H1 (cell line): ENCODE data around the gene TTC24. TPM values are rescaled to one million over a fixed set of nuclear protein-coding genes. Genes with fewer than 3 reads are reported as not detected.

Source experiments
- CTCF ChIA-PET: fragments of 300-600 bp; sonication (Branson Sonifier 250); formaldehyde crosslinking; loops from one replicate; lab custom pipeline; 2021; ENCODE audit not compliant: partially characterized antibody; lab: Charles Lee
- POLR2A ChIA-PET: fragments of 300-600 bp; sonication (Branson Sonifier 250); formaldehyde crosslinking; loops from one replicate; lab custom pipeline; 2021; ENCODE audit warnings: inconsistent platforms; ENCODE audit not compliant: partially characterized antibody; lab: Charles Lee
- DNase-seq, 2 experiments: peaks; one replicate each; pipeline versions ENCODE4 v3.0.0 to v3.0.0-alpha.2; 2010 to 2022; ENCODE audit warnings: low spot score in 2 of 2, low read depth in 1 of 2, mixed read lengths in 1 of 2
- FAIRE-seq: peaks from 2 replicates; lab custom pipeline; 2011; peaks lifted over from hg19 to GRCh38; lab: Jason Lieb, UNC
- H2AFZ ChIP-seq: 2 replicates; pipeline ENCODE4 v1.8.1; 2012; ENCODE audit warnings: low read length, inconsistent platforms
- H2AK5ac ChIP-seq: 2 replicates; pipeline ENCODE4 v1.6.1; 2013; ENCODE audit warnings: low read depth, low read length
- H2BK120ac ChIP-seq: replicated peaks from 2 replicates; pipeline ENCODE3; 2013; ENCODE audit warnings: low read depth, low read length, inconsistent platforms
- H2BK12ac ChIP-seq: 2 replicates; pipeline ENCODE4 v1.6.1; 2013; ENCODE audit warnings: low read depth, low read length
- H2BK15ac ChIP-seq: 2 replicates; pipeline ENCODE4 v1.6.1; 2013; ENCODE audit warnings: low read length
- H2BK20ac ChIP-seq: 2 replicates; pipeline ENCODE4 v1.6.1; 2013; ENCODE audit warnings: low read length
- H2BK5ac ChIP-seq: 2 replicates; pipeline ENCODE4 v1.6.1; 2013; ENCODE audit warnings: low read depth, low read length
- H3K14ac ChIP-seq: 2 replicates; pipeline ENCODE4 v1.6.1; 2013; ENCODE audit warnings: inconsistent platforms; ENCODE audit not compliant: insufficient read length
- H3K18ac ChIP-seq: 2 replicates; pipeline ENCODE4 v1.6.1; 2013; ENCODE audit warnings: low read length; ENCODE audit errors: extremely low read depth
- H3K23ac ChIP-seq: 2 replicates; pipeline ENCODE4 v1.6.1; 2013; ENCODE audit warnings: inconsistent platforms; ENCODE audit not compliant: insufficient read length
- H3K23me2 ChIP-seq: 2 replicates; pipeline ENCODE4 v1.6.1; 2013; ENCODE audit warnings: low read depth, low read length
- H3K27ac ChIP-seq: 2 replicates; pipeline ENCODE4 v1.6.1; 2011; ENCODE audit warnings: low read depth, low read length, inconsistent platforms
- H3K27me3 ChIP-seq, 4 experiments: replicated peaks in 1 of 4; 1 replicate in 1 of 4; 2 replicates in 3 of 4; pipeline versions ENCODE4 v1.6.1 to v1.8.1; 2011 to 2013; ENCODE audit warnings: low read length in 3 of 4, mild to moderate bottlenecking in 3 of 4, inconsistent platforms in 2 of 4, mixed read lengths in 2 of 4, moderate library complexity in 1 of 4; ENCODE audit not compliant: control insufficient read depth in 3 of 4, insufficient read depth in 3 of 4; ENCODE audit errors: extremely low read depth in 1 of 4
- H3K36me3 ChIP-seq, 4 experiments: 2 replicates each; pipeline versions ENCODE4 v1.6.1 to v1.8.1; 2011 to 2013; ENCODE audit warnings: mild to moderate bottlenecking in 4 of 4, low read length in 3 of 4, moderate library complexity in 2 of 4, control low read depth in 1 of 4, inconsistent platforms in 1 of 4; ENCODE audit not compliant: insufficient read depth in 4 of 4, control insufficient read depth in 2 of 4
- H3K4ac ChIP-seq: replicated peaks from 2 replicates; pipeline ENCODE3; 2013; ENCODE audit warnings: low read length, low read depth, mixed read lengths, inconsistent platforms; ENCODE audit not compliant: insufficient read length
- H3K4me1 ChIP-seq, 4 experiments: replicated peaks in 1 of 4; 1 replicate in 1 of 4; 2 replicates in 3 of 4; pipeline versions ENCODE4 v1.6.1 to v1.8.1; 2011 to 2013; ENCODE audit warnings: low read length in 3 of 4, inconsistent platforms in 2 of 4, mixed read lengths in 1 of 4; ENCODE audit not compliant: insufficient read depth in 4 of 4, control insufficient read depth in 3 of 4
- H3K4me2 ChIP-seq, 2 experiments: 2 replicates each; pipeline versions ENCODE4 v1.6.1 to v1.8.1; 2011 to 2013; ENCODE audit warnings: low read depth in 2 of 2, low read length in 2 of 2, control low read depth in 1 of 2, inconsistent platforms in 1 of 2, mild to moderate bottlenecking in 1 of 2; ENCODE audit not compliant: insufficient read depth in 1 of 2
- H3K4me3 ChIP-seq, 4 experiments: fragments of 200-600, 300-600 bp in 1 of 4; sonication (generic), shearing (Covaris generic), sonication (Bioruptor Twin) in 1 of 4; 2 replicates each; pipeline versions ENCODE4 v1.5.1 to v1.8.1; 2011 to 2016; ENCODE audit warnings: low read length in 4 of 4, low read depth in 3 of 4, control low read depth in 2 of 4, inconsistent platforms in 2 of 4, mild to moderate bottlenecking in 2 of 4, mixed read lengths in 1 of 4, moderate library complexity in 1 of 4; ENCODE audit not compliant: insufficient read depth in 2 of 4; ENCODE audit errors: extremely low read depth in 1 of 4
- H3K56ac ChIP-seq: replicated peaks from 2 replicates; pipeline ENCODE3; 2013; ENCODE audit warnings: low read depth, mild to moderate bottlenecking, mixed read lengths, low read length, inconsistent platforms; ENCODE audit not compliant: insufficient read length
- H3K79me1 ChIP-seq: 2 replicates; pipeline ENCODE4 v1.6.1; 2013; ENCODE audit warnings: low read depth, low read length, control low read depth
- H3K79me2 ChIP-seq, 2 experiments: 2 replicates each; pipeline versions ENCODE4 v1.6.1 to v1.8.1; 2012 to 2013; ENCODE audit warnings: low read length in 2 of 2, mild to moderate bottlenecking in 2 of 2, inconsistent platforms in 1 of 2; ENCODE audit not compliant: insufficient read depth in 2 of 2, control insufficient read depth in 1 of 2
- H3K9ac ChIP-seq, 4 experiments: replicated peaks in 1 of 4; 1 replicate in 1 of 4; 2 replicates in 3 of 4; pipeline versions ENCODE4 v1.6.1 to v1.8.1; 2011 to 2013; ENCODE audit warnings: low read depth in 3 of 4, low read length in 3 of 4, control low read depth in 2 of 4, mild to moderate bottlenecking in 2 of 4, moderate library complexity in 2 of 4, inconsistent platforms in 1 of 4; ENCODE audit errors: extremely low read depth in 1 of 4
- H3K9me3 ChIP-seq, 2 experiments: 2 replicates each; pipeline versions ENCODE4 v1.6.1 to v1.8.1; 2012 to 2013; ENCODE audit warnings: mild to moderate bottlenecking in 2 of 2, moderate library complexity in 2 of 2, control low read depth in 1 of 2, inconsistent platforms in 1 of 2, low read depth in 1 of 2, low read length in 1 of 2, mixed read lengths in 1 of 2; ENCODE audit not compliant: insufficient read depth in 2 of 2
- H4K20me1 ChIP-seq, 2 experiments: replicated peaks in 1 of 2; 2 replicates each; pipeline versions ENCODE3 to v1.8.1; 2011 to 2013; ENCODE audit warnings: inconsistent platforms in 2 of 2, low read length in 2 of 2, mild to moderate bottlenecking in 1 of 2; ENCODE audit not compliant: insufficient read depth in 2 of 2, control insufficient read depth in 1 of 2
- H4K5ac ChIP-seq: 2 replicates; pipeline ENCODE4 v1.6.1; 2013; ENCODE audit warnings: low read length, low read depth, mixed read lengths, inconsistent platforms; ENCODE audit not compliant: insufficient read length
- H4K8ac ChIP-seq: 2 replicates; pipeline ENCODE4 v1.8.0; 2013; ENCODE audit warnings: mild to moderate bottlenecking, moderate library complexity, low read length, inconsistent platforms; ENCODE audit not compliant: insufficient read depth; ENCODE audit errors: extremely low read depth
- H4K91ac ChIP-seq: replicated peaks from 2 replicates; pipeline ENCODE3; 2013; ENCODE audit warnings: low read length, mixed read lengths, inconsistent platforms; ENCODE audit not compliant: insufficient read length
- ATF3 ChIP-seq: IDR thresholded peaks from 2 replicates; pipeline ENCODE4 v1.6.1; 2011; ENCODE audit warnings: low read depth, mild to moderate bottlenecking, low read length; ENCODE audit not compliant: insufficient read depth
- CEBPB ChIP-seq: IDR thresholded peaks from 2 replicates; pipeline ENCODE4 v1.6.1; 2012; ENCODE audit warnings: low read depth, low read length
- E2F6 ChIP-seq: IDR thresholded peaks from 2 replicates; pipeline ENCODE4 v1.6.1; 2012; ENCODE audit warnings: inconsistent platforms
- EZH2 ChIP-seq: fragments of 200-600 bp; sonication (generic); IDR thresholded peaks from 2 replicates; pipeline ENCODE4 v1.7.1; 2012; ENCODE audit warnings: low read depth, mild to moderate bottlenecking, moderate library complexity, low read length, inconsistent platforms; ENCODE audit not compliant: severe bottlenecking
- RNF2 ChIP-seq: fragments of 200-900, 300-1000 bp; sonication (generic); IDR thresholded peaks from 2 replicates; pipeline ENCODE4 v1.7.1; 2016; ENCODE audit warnings: borderline replicate concordance, low read depth, mild to moderate bottlenecking, antibody characterized with exemption, low read length; ENCODE audit not compliant: poor library complexity, severe bottlenecking; ENCODE audit errors: missing control alignments
- SIRT6 ChIP-seq: IDR thresholded peaks from one replicate; pipeline ENCODE4 v1.7.1; 2012; ENCODE audit warnings: low read length, inconsistent platforms
- SRF ChIP-seq: IDR thresholded peaks from 2 replicates; pipeline ENCODE4 v1.6.1; 2011; ENCODE audit warnings: mild to moderate bottlenecking, low read depth, low read length, moderate library complexity
- SUZ12 ChIP-seq: fragments of 200-600 bp; sonication (generic); IDR thresholded peaks from 2 replicates; pipeline ENCODE4 v1.6.1; 2012; ENCODE audit warnings: mild to moderate bottlenecking, inconsistent platforms, low read length, moderate library complexity, mixed read lengths
- TAF7 ChIP-seq: optimal IDR thresholded peaks from 2 replicates; pipeline ENCODE3; 2011; ENCODE audit warnings: low read depth, mild to moderate bottlenecking, inconsistent platforms, low read length, moderate library complexity, borderline replicate concordance
- YY1 ChIP-seq: IDR thresholded peaks from 2 replicates; pipeline ENCODE4 v1.6.1; 2011; ENCODE audit warnings: low read depth, mild to moderate bottlenecking, low read length
- WGBS, 2 experiments: shearing (Covaris generic) in 1 of 2; methylation state at CpG; one replicate each; pipeline versions ENCODE4 v1.1.6 to v1.1.7; 2013 to 2015; ENCODE audit warnings: low lambda C conversion rate in 2 of 2, mixed read lengths in 2 of 2, inconsistent platforms in 1 of 2, low coverage in 1 of 2, missing lambda C conversion rate in 1 of 2; ENCODE audit not compliant: insufficient replicate concordance in 2 of 2, insufficient coverage in 1 of 2, insufficient read length in 1 of 2; ENCODE audit errors: extremely low coverage in 1 of 2, missing lambda C conversion rate in 1 of 2; 5-methylcytosine and 5-hydroxymethylcytosine counted together
- polyA plus RNA-seq, 7 experiments: library from polyadenylated mRNA; depleted of rRNA in 3 of 7; stranded (reverse) in 5 of 7; unstranded in 2 of 7; fragments of >200 nt in 5 of 7; fragments of 200-250 nt in 2 of 7; gene quantifications; 1 replicate in 5 of 7; 2 replicates in 1 of 7; 4 replicates in 1 of 7; pipeline versions ENCODE4 v1.2.1 to v1.2.3, GENCODE V29; 2011 to 2013; ENCODE audit warnings: missing spikeins in 2 of 7, mixed read lengths in 2 of 7
- total RNA-seq: library from RNA; stranded (reverse); fragmentation: NEBNext Ultra II Directional; extraction: Animal tissue kit (Norgen Biotek cat#: 25700); gene quantifications from 2 replicates; pipeline ENCODE4 v1.2.1, GENCODE V29; 2021

The TTC24 gene
- total and polyA plus RNA-seq, 2 of the 8 experiments (the other 6 are each of a cell fraction or from before 2014, with no cell fraction given) = 0.08 TPM; not detected in 1

DNA sequence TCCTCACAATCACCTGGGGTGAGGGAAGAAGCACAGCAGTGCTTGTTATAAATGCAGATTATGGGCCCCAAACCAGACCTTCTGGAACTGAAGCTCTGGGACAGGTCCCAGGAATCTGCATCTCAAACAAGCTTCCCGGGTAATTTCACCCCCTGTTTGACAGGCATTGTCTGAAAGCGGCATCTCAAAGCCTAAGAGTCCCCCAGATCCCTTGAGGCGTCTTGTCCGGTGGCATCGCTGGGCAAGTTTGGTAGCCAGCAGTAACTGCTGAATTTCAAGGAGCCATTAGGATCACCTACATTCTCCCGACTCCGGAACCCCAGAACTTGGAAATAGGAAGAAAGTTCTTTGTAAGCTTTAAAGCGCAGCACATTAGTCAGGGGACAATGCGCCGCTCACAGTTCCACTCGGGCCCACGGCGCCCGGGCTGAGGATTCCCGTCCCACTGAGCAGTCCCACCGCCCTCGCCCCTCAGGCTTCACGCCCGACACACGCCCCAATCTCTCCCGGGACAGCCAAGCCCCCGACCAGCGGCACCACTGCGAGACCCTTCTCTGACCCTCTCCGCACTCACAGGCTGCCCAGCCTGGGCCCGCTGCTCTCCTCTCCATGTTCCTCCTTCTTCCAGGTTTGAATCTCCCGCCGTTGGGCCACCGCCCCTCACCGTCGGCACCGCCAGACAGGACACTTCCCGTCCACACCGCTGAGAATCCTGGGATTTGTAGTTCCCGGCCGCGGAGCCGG is 7.4 kb upstream of the TTC24 start, which contains the start of gene IQGAP3:
Gene IQGAP3, minus strand, starts transcription at position 647 of the 744 bp plus-strand sequence. Its CDS starts 36 bp downstream, at position 611.
- FAIRE-seq = no peak
- CTCF ChIA-PET = interaction anchor here (0.8 to 2.2 kb wide), 11 partner anchors 10 to 152 kb away, joined by 3 to 9 read pairs (median 3); no protein-coding TSS in a partner anchor
- no peak within 1 kb of the TSS for H3K4ac ChIP-seq
- H2AFZ ChIP-seq = peak within 1 kb of the TSS; percentile 46
- H4K5ac ChIP-seq = no peak within 1 kb of the TSS
- H3K4me3 ChIP-seq = peak within 1 kb of the TSS; percentile 86 to 92 (median 89)
- H3K9me3 ChIP-seq = no peaks in the 10 kb centered on the region
- H3K4me1 ChIP-seq = no peaks in the 10 kb centered on the region; a peak in 1 of 7 replicates
- H3K23me2 ChIP-seq = peaks cover 3% of the 10 kb centered on the region; the same call in 1 of the 2 replicates
- no peaks in the 10 kb centered on the region for H4K20me1 ChIP-seq
- 0 out of 8 replicates have a peak, but pooled peaks cover 0 to 2% (median 0%) of the 10 kb centered on the region in 4 experiments for H3K36me3 ChIP-seq
- H4K8ac ChIP-seq = peak within 1 kb of the TSS; percentile 3; the same call in 1 of the 2 replicates
- 0 out of 4 replicates have a peak, but pooled peaks cover 0 to 5% of the 10 kb centered on the region in 2 experiments for H3K79me2 ChIP-seq
- H3K9ac ChIP-seq = peak within 1 kb of the TSS; percentile 50 to 66 (median 53); a peak in 6 of 7 replicates
- H3K27ac ChIP-seq = no peak within 1 kb of the TSS
- H2BK5ac ChIP-seq = no peak within 1 kb of the TSS
- POLR2A ChIA-PET = interaction anchor here (0.7 to 1.4 kb wide), 4 partner anchors 9 to 28 kb away, joined by 3 read pairs; partner anchors contain the start of gene NAXE
- no peaks in the 10 kb centered on the region for H3K27me3 ChIP-seq
- 0 out of 2 replicates have a peak within 1 kb of the TSS, but pooled peaks have one; percentile 9 for H2AK5ac ChIP-seq
- no peak within 1 kb of the TSS for H2BK120ac ChIP-seq
- peak in 1 of 2 experiments; percentile 95 for DNase-seq
- peak within 1 kb of the TSS; percentile 68 to 92 for H3K4me2 ChIP-seq
- WGBS, 2 experiments = 2% methylated on average over 38 of the region's 38 CpGs; no CpG with 5 or more reads in 1 of the 2 experiments
- H3K18ac ChIP-seq = no peak within 1 kb of the TSS
- H3K56ac ChIP-seq = no peak within 1 kb of the TSS
- H3K14ac ChIP-seq = no peak within 1 kb of the TSS
- no peak within 1 kb of the TSS for H2BK20ac ChIP-seq
- H3K23ac ChIP-seq = no peak within 1 kb of the TSS
- H2BK12ac ChIP-seq = no peak within 1 kb of the TSS
- no peak within 1 kb of the TSS; the same call in 1 of the 2 replicates for H2BK15ac ChIP-seq
- no peaks in the 10 kb centered on the region; the same call in 1 of the 2 replicates for H3K79me1 ChIP-seq
- H4K91ac ChIP-seq = no peak within 1 kb of the TSS
- no peak for TF ChIP-seq E2F6
- TF ChIP-seq CEBPB = no peak
- TF ChIP-seq YY1 = no peak
- no peak for TF ChIP-seq TAF7
- TF ChIP-seq SRF = no peak
- no peak for TF ChIP-seq EZH2
- TF ChIP-seq RNF2 = no peak
- TF ChIP-seq SIRT6 = no peak
- TF ChIP-seq ATF3 = no peak
- no peak for TF ChIP-seq SUZ12
